ENCODE data around the gene CAMSAP1. TPM values are rescaled to one million over a fixed set of nuclear protein-coding genes. Genes with fewer than 3 reads are reported as not detected.
"Not testable (repeated sequence)": the region's sequence is repeated elsewhere in the genome, so short reads cannot be mapped to it uniquely, and the experiment has no call there.

CAMSAP1 gene
- total RNA-seq, 2 experiments from 2014 or later = 20.2 to 27.0 TPM

- Mint-ChIP-seq H3K9me3 (no peaks in the 10 kb centered on the region), H3K4me3 (no peak overlapping the region), H3K27me3 (no peaks in the 10 kb centered on the region), H3K4me1 (ENCODE audit: low read depth) (peaks cover 3% of the 10 kb centered on the region), H3K27ac (no peak overlapping the region), H3K36me3 (ENCODE audit: low read depth) (peaks cover 22% of the 10 kb centered on the region)
- ATAC-seq (no peak), DNase-seq (no peak)
- TF ChIP-seq CTCF (IDR thresholded peaks at IDR 0.05) = no peak
- ChIA-PET POLR2A (interaction anchor here (0.6 kb wide), 1 partner anchor 31 kb away, joined by 3 read pairs; no protein-coding TSS in a partner anchor), CTCF (no interaction called here)
- intact Hi-C loops (cut with micrococcal nuclease) = no loop called here
Observed at GRCh38 chr9:135951889-135952663, 44.7 kb upstream of the CAMSAP1 start.

DNA sequence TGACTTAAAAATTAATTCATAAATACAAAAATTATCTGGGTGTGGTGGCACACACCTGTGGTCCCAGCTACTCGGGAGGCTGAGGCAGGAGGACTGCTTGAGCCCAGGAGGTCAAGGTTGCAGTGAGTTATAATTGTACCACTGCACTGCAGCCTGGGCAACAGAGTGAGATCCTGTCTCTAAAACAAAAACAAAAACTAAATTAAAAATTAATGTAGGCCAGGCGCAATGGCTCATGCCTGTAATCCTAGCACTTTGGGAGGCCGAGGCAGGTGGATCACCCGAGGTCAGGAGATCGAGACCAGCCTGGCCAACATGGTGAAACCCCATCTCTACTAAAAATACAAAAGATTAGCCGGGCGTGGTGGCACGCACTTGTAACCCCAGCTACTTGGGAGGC is 44.0 kb upstream of the CAMSAP1 start:
- DNase-seq; intact Hi-C loops (cut with micrococcal nuclease); H3K4me1 Mint-ChIP-seq (ENCODE audit: low read depth); POLR2A ChIA-PET; H3K27ac Mint-ChIP-seq; CTCF ChIA-PET; ATAC-seq; H3K4me3 Mint-ChIP-seq; H3K9me3 Mint-ChIP-seq; H3K27me3 Mint-ChIP-seq: not testable (repeated sequence)
- H3K36me3 Mint-ChIP-seq (ENCODE audit: low read depth) = peaks cover 23% of the 10 kb centered on the region

- intact Hi-C loops (cut with micrococcal nuclease); H3K27ac Mint-ChIP-seq; DNase-seq; CTCF ChIA-PET; H3K4me1 Mint-ChIP-seq (ENCODE audit: low read depth); H3K9me3 Mint-ChIP-seq; ATAC-seq; H3K4me3 Mint-ChIP-seq; H3K27me3 Mint-ChIP-seq; POLR2A ChIA-PET: not testable (repeated sequence)
- H3K36me3 Mint-ChIP-seq (ENCODE audit: low read depth) = peaks cover 27% of the 10 kb centered on the region
Observed at GRCh38 chr9:135950841-135951240, 43.5 kb upstream of the CAMSAP1 start.

DNA sequence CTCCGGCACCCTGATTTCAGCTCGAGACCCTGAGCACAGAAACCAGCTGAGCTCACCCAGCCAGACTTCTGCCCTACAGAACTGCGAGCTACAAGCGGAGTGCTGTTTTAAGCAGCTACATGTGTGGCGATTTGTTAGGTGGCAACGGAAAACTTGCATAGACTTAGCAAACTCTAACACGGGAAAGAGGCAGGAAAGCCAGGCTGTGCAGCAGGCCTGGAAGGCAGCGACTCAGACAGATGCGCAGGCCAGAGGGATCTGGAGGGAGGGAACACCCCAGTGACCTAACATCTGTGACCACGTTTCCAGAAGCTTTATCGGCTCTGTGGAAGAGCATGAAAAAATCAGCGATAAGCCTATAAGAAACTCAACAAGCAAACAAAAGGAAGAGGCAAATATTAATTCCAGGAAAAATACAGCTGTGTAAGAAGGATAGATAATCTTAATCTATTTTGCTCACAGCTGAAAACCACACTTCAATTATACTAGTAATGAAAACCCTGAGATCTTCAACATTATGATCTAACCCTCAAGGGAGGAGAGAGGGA is 42.9 kb upstream of the CAMSAP1 start:
- peaks cover 32% of the 10 kb centered on the region for H3K36me3 Mint-ChIP-seq (ENCODE audit: low read depth)
- CTCF ChIA-PET = no interaction called here
- H3K27ac Mint-ChIP-seq = no peak overlapping the region
- H3K4me1 Mint-ChIP-seq (ENCODE audit: low read depth) = peaks cover 3% of the 10 kb centered on the region
- POLR2A ChIA-PET = no interaction called here
- H3K4me3 Mint-ChIP-seq = no peak overlapping the region
- TF ChIP-seq CTCF (IDR thresholded peaks at IDR 0.05) = no peak
- DNase-seq (no peak), ATAC-seq (no peak)
- H3K9me3 Mint-ChIP-seq = no peaks in the 10 kb centered on the region
- intact Hi-C loops (cut with micrococcal nuclease) = no loop called here
- H3K27me3 Mint-ChIP-seq = no peaks in the 10 kb centered on the region

- ATAC-seq (no peak), DNase-seq (no peak)
- no peaks in the 10 kb centered on the region for H3K9me3 Mint-ChIP-seq
- no peak overlapping the region for H3K4me3 Mint-ChIP-seq
- H3K27ac Mint-ChIP-seq = no peak overlapping the region
- H3K36me3 Mint-ChIP-seq (ENCODE audit: low read depth) = peaks cover 35% of the 10 kb centered on the region
- H3K27me3 Mint-ChIP-seq = no peaks in the 10 kb centered on the region
- ChIA-PET CTCF (no interaction called here), POLR2A (no interaction called here)
- H3K4me1 Mint-ChIP-seq (ENCODE audit: low read depth) = peaks cover 3% of the 10 kb centered on the region
- intact Hi-C loops (cut with micrococcal nuclease) = no loop called here
- no peak for TF ChIP-seq CTCF (IDR thresholded peaks at IDR 0.05)
Observed at GRCh38 chr9:135949501-135950134, 42.3 kb upstream of the CAMSAP1 start.

DNA sequence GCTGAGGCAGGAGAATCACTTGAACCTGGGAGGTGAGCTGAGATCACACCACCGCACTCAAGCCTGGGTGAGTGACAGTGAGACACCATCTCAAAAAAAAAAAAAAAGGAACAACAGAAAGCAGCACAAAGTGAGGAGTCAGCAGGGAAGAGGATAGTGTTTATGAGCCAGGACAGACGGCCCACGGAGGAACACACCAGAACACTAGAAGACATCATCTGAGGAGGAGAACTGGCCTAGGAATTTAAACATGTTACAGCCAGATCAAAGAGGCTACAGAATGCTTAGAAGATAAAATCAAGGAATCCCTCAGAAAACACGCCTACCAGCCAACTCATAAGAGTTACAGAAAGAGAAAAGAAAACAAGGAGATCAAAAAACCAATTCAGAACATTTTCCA is 41.6 kb upstream of the CAMSAP1 start:
- peaks cover 38% of the 10 kb centered on the region for H3K36me3 Mint-ChIP-seq (ENCODE audit: low read depth)
- intact Hi-C loops (cut with micrococcal nuclease) = no loop called here
- no peak for TF ChIP-seq CTCF (IDR thresholded peaks at IDR 0.05)
- no peaks in the 10 kb centered on the region for H3K9me3 Mint-ChIP-seq
- H3K4me3 Mint-ChIP-seq = no peak overlapping the region
- no peaks in the 10 kb centered on the region for H3K27me3 Mint-ChIP-seq
- POLR2A ChIA-PET = interaction anchor here (1.3 kb wide), 1 partner anchor 11 kb away, joined by 4 read pairs; no protein-coding TSS in a partner anchor
- no peak overlapping the region for H3K27ac Mint-ChIP-seq
- peaks cover 3% of the 10 kb centered on the region for H3K4me1 Mint-ChIP-seq (ENCODE audit: low read depth)
- ATAC-seq = no peak
- DNase-seq = no peak
- CTCF ChIA-PET = no interaction called here

Measured in activated CD8-positive, alpha-beta T cell treated with anti-CD3 and anti-CD28 coated beads for 36 hours (primary cell).